Parathyroid adenoma (tissue), 2 donors: ENCODE data around the gene RELN.

Source experiments
- H2AFZ ChIP-seq: fragments of 300-600 bp; sonication (generic); one replicate; pipeline ENCODE4 v1.7.0; 2017; ENCODE audit warnings: antibody characterized with exemption, mild to moderate bottlenecking
- H3K27ac ChIP-seq: fragments of 300-600 bp; sonication (generic); one replicate; pipeline ENCODE4 v1.7.0; 2017
- H3K27me3 ChIP-seq: fragments of 300-600 bp; sonication (generic); one replicate; pipeline ENCODE4 v1.7.0; 2017; ENCODE audit warnings: low read length; ENCODE audit not compliant: control insufficient read depth, insufficient read depth
- H3K36me3 ChIP-seq: fragments of 300-600 bp; sonication (generic); one replicate; pipeline ENCODE4 v1.7.0; 2017; ENCODE audit warnings: low read length; ENCODE audit not compliant: control insufficient read depth, insufficient read depth
- H3K4me1 ChIP-seq: fragments of 300-600 bp; sonication (generic); one replicate; pipeline ENCODE4 v1.7.0; 2017; ENCODE audit warnings: control low read depth
- H3K4me2 ChIP-seq: fragments of 300-600 bp; sonication (generic); one replicate; pipeline ENCODE4 v1.7.0; 2017; ENCODE audit warnings: low read length
- H3K4me3 ChIP-seq: fragments of 300-600 bp; sonication (generic); one replicate; pipeline ENCODE4 v1.7.0; 2017; ENCODE audit warnings: low read depth, low read length
- H3K79me2 ChIP-seq: fragments of 300-600 bp; sonication (generic); one replicate; pipeline ENCODE4 v1.7.0; 2017; ENCODE audit warnings: control low read depth
- H3K9ac ChIP-seq: fragments of 300-600 bp; sonication (generic); one replicate; pipeline ENCODE4 v1.7.0; 2017; ENCODE audit warnings: mild to moderate bottlenecking
- H3K9me3 ChIP-seq: fragments of 300-600 bp; sonication (generic); one replicate; pipeline ENCODE4 v1.7.0; 2017; ENCODE audit warnings: low read length; ENCODE audit not compliant: control insufficient read depth
- CTCF ChIP-seq: fragments of 300-600 bp; sonication (generic); IDR thresholded peaks from one replicate; pipeline ENCODE4 v1.7.0; 2017; ENCODE audit warnings: antibody characterized with exemption, mild to moderate bottlenecking
- donor health status: primary hyperparathyroidism.

The RELN gene

DNA sequence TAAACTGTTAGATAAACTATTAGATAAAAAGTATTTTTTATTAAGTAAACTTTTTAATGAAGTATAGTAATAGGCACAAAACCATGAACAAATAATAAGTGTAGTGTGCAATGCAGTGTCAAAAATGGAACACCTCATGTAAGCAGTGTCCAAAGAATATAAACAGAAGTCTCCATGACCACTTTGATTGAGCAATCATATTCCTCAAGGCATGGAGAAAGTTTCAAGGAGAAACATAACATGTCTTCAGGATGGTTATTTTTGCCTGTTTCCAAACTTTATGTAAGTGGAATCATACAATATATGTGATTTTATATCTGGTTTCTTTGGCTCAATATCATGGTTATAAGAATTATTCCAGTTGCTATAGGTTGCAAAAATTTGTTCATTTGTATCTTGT is 6.1 kb upstream of the RELN start:
- Histone ChIP-seq H3K4me1 (no peaks in the 10 kb centered on the region), H3K4me3 (no peak overlapping the region), H3K36me3 (no peaks in the 10 kb centered on the region), H3K79me2 (no peaks in the 10 kb centered on the region), H3K27ac (no peak overlapping the region), H2AFZ (no peak overlapping the region), H3K27me3 (no peaks in the 10 kb centered on the region), H3K9me3 (no peaks in the 10 kb centered on the region), H3K4me2 (no peak overlapping the region), H3K9ac (no peak overlapping the region)
- TF ChIP-seq CTCF, result no peak

GRCh38 chr7:103993551-103993950 is 4.1 kb upstream of the RELN start:
- no peaks in the 10 kb centered on the region for H3K36me3 ChIP-seq
- no peak overlapping the region for H3K27ac ChIP-seq
- H3K27me3 ChIP-seq, result peaks cover 2% of the 10 kb centered on the region
- no peaks in the 10 kb centered on the region for H3K9me3 ChIP-seq
- H3K9ac ChIP-seq, result no peak overlapping the region
- H2AFZ ChIP-seq, result no peak overlapping the region
- TF ChIP-seq CTCF, result no peak
- no peaks in the 10 kb centered on the region for H3K4me1 ChIP-seq
- H3K4me3 ChIP-seq, result no peak overlapping the region
- H3K4me2 ChIP-seq, result no peak overlapping the region
- no peaks in the 10 kb centered on the region for H3K79me2 ChIP-seq

GRCh38 chr7:103991406-103991805 is 1.9 kb upstream of the RELN start:
- Histone ChIP-seq H3K4me1 (no peaks in the 10 kb centered on the region), H2AFZ (no peak overlapping the region), H3K9me3 (no peaks in the 10 kb centered on the region), H3K9ac (no peak overlapping the region), H3K4me3 (no peak overlapping the region), H3K27me3 (peaks cover 2% of the 10 kb centered on the region), H3K4me2 (no peak overlapping the region), H3K27ac (no peak overlapping the region), H3K36me3 (no peaks in the 10 kb centered on the region), H3K79me2 (no peaks in the 10 kb centered on the region)
- TF ChIP-seq CTCF, result no peak

DNA sequence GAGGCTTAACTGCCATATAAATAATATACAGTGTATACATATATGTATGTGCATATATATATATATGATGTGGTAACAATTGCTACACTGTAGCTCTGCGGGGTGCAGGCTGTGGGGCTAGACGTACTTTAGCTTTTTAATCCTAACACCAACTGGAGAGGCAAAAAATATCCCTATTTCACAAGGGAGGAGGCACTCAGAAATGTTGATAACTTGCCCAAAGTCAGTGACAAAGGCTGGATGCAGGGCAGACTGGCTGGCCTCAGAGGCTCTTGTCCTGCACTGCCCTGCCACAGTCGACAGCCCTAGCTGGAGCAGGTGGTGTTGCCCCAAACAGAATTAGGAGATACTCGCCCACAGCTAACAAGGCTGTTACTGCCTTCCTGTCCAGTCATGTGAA is 1.5 kb upstream of the RELN start:
- Histone ChIP-seq H3K4me1 (no peaks in the 10 kb centered on the region), H3K79me2 (no peaks in the 10 kb centered on the region), H3K27me3 (peaks cover 2% of the 10 kb centered on the region), H3K9me3 (no peaks in the 10 kb centered on the region), H3K9ac (no peak overlapping the region), H2AFZ (no peak overlapping the region), H3K4me2 (no peak overlapping the region), H3K27ac (no peak overlapping the region), H3K36me3 (no peaks in the 10 kb centered on the region), H3K4me3 (no peak overlapping the region)
- TF ChIP-seq CTCF, result no peak
